ENCODE data around the gene METTL15.
"Not testable (repeated sequence)": the region's sequence is repeated elsewhere in the genome, so short reads cannot be mapped to it uniquely, and the experiment has no call there.

METTL15 gene

GRCh38 chr11:28223994-28224393 is 115.8 kb downstream of the METTL15 start:
- DNase-seq, result no peak

GRCh38 chr11:28227460-28227859 is 119.3 kb downstream of the METTL15 start:
- DNase-seq, result no peak

DNA sequence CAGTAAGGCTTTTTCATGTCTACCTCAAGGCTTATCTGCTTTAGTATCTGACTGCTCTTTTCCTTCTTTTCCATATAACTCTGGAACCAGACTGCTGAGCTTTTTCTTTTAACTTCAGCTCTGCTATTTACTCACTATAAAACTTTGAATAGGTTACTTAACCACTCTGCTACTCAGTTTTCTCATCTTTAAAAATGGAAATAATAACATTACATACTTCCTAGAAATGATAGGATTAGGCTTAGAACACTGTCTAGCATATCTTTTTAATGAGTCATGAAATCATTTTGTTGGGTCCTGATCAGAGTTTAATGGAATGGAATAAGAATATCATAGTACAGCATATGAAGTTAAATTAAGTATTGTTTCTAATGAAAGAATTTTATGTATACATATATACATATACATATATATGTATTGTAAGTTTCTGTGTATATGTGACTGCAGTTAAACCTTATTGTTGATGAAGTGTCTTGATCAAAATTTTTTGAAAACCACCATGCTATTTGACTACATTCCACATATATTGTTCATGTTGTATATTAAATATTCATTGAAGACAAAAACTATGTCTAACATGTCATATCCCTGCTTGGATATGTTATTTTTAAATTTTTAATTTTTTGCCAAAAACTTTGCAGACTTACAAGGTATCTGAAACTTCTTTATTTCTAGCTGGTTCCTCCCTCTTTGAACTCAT is 120.2 kb downstream of the METTL15 start:
- no peak for DNase-seq

- no peak for DNase-seq
These were observed 123.3 kb downstream of the METTL15 start for GRCh38 chr11:28231475-28231874.

GRCh38 chr11:28232649-28233048 is 124.5 kb downstream of the METTL15 start:
- no peak for DNase-seq

- no peak for DNase-seq
These were observed 133.6 kb downstream of the METTL15 start for GRCh38 chr11:28241760-28242159.

- DNase-seq, result no peak
These were observed 134.4 kb downstream of the METTL15 start for GRCh38 chr11:28242596-28242995.

GRCh38 chr11:28243061-28243460 is 134.9 kb downstream of the METTL15 start:
- DNase-seq, result no peak

DNA sequence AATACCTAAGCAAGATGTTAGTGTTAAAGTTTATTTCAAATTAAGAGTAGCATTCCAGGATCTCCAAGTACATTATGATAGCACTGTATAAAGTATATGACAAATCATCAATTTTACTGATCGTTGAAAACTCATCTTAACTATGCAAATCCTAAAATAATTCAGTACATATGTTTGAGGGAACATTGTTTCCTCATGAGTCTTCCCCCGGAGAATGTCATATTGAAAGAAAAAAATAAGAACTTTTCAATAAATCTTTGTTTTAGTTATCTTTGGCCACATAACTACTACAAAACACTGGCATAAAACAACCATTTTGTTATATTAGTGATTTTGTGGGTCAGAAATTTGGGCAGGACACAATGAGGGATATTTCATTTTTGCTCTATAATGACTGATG is 135.4 kb downstream of the METTL15 start:
- DNase-seq, result no peak

DNA sequence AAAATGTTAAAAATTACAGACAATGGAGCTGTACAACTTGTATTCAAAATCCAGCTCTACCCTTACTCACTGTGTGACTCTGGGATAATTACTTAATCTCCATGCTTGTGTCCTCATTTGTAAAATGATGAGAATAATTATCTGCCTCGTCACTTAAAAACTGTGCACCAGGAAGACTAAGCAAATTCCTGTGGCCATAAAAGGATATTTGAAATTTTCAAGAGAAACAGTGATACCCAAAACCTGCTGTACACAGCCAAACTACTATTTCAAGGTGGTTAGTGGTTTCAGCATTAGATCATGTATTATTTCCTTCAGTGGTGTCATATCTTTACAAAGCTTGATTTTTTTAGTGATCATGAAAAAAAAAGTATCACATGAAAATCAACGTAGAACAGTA is 136.9 kb downstream of the METTL15 start:
- DNase-seq, result no peak

- DNase-seq, result no peak
These were observed 142.0 kb downstream of the METTL15 start for GRCh38 chr11:28250192-28250591.

GRCh38 chr11:28251257-28251656 is 143.1 kb downstream of the METTL15 start:
- DNase-seq, result no peak

GRCh38 chr11:28257761-28258160 is 149.6 kb downstream of the METTL15 start:
- no peak for DNase-seq

DNA sequence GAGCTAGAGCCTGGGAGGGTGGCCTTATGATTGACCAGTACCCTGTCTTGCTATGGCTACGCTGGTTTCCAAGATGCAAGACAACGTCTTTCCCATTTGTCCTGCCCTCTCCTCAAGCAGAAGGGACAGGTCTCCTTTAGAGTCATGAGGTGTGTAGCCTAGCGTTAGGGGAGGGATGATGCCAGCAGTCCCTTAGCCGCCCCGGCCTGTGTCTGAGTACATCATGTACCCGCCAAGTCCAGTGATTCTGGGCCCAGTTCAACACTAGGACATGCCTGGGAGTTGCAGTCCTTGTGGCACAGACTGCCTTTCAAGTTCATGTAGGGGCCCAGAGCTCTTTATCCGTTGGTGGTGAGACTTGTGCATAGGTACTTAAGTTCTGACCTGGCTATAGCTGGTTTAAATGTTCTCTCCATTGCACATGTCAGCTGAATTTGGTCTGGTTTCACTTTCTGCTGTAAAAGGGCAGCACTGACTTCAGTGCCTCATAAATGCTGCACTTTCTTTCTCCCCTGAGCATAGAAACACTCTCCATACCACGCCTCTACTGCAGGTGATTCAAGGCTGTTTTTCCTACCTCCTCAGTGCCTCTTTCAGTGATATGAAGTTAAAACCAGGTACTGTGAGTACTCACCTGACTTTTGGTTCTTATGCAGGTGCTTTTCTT is 151.1 kb downstream of the METTL15 start:
- no peak for DNase-seq

DNA sequence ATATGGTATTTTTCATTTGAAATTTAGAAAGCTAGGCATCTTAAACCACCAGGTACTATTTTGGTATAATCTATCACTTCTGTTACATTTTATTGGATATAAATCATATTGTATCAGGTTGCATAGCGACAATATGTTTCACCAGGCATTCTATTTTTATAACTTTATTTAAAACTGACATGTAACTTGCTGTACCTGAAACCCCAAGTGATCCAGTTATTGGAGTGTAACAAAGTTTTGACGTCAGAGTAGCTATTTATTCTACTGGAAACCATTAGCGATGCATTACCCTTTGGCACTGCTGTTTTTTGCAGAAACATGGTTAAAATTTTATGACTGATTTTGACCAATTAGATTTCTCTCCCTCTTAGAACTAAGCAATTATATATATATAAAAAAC is 160.7 kb downstream of the METTL15 start:
- no peak for DNase-seq

DNA sequence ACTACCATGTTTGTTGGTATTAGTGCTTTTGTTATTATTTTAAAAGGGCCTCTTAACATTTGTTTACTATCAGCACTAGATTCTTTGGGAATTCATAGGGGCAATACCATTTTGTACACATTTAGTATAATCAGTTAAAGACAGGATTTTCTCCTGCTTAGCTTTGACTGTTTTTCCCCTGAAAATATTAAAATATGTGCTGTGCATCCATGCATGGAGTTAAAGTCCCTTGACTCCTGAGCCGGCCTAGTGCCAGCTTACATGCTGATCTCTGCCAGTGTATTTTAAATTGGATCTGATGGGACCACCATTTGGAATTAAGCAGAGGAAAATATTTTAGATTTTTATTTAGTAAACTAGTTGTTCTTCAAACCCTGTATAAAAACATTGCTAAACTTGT is 161.4 kb downstream of the METTL15 start:
- no peak for DNase-seq

- not testable (repeated sequence) for DNase-seq
These were observed 164.1 kb downstream of the METTL15 start for GRCh38 chr11:28272247-28272646.

DNA sequence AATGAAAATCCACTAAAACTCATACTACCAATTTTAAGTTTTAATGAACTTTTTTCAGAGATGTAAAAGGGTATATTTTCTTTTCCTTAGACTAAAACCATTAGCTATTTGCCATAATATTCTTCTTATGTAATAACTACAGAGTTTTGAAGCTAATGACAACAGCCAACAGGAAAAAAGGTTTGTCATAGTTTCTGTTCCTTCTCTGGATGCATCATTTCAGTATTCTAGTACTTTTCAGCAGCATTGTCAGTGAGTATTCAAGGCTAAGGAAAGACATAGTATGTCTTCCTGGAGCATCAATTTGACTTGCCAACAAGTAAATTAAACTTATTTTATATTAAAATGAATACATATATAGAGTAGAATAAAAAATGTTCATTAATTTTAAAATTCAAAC is 166.0 kb downstream of the METTL15 start:
- DNase-seq, result no peak

GRCh38 chr11:28284196-28284595 is 176.0 kb downstream of the METTL15 start:
- DNase-seq, result no peak

- DNase-seq, result no peak
These were observed 181.3 kb downstream of the METTL15 start for GRCh38 chr11:28289444-28289843.

- not testable (repeated sequence) for DNase-seq
These were observed 182.8 kb downstream of the METTL15 start for GRCh38 chr11:28290995-28291394.

- no peak for DNase-seq
These were observed 188.2 kb downstream of the METTL15 start for GRCh38 chr11:28296426-28296825.

GRCh38 chr11:28298209-28298608 is 190.0 kb downstream of the METTL15 start:
- DNase-seq, result no peak

DNA sequence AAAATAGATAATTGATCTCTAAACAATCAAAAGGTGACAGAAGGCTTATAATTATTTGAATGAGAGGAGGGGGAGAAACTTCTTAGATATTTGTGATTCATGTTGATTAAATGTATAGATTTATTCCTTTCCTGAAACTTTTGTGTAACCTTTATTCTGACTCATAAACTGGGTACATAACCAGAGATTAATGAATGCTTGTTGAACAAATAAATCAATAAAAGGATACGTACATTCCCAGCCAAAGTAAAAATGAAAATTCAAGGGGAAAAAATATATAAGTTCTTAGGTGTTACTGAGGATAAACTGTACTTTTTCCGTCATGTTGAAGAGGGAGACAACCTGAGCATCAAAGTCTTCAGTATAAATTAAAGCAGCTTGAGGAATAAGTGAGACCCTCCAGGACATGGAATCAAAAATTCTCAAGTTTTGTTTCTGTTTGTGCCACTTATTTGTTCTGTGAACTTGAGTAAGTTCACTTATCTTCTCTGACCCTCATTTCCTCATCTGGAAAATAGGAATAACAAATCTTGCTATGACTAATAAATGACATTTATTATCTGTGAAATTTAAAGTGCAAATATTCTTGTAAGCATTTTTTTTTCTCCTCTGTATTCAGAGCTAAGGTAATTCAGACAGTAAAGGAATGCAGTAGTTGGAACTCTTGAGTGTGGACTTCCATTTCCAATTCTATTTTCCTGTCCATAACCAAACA is 195.4 kb downstream of the METTL15 start:
- no peak for DNase-seq

Measured in NCI-H1436 treated with DMSO at 0.1 percent for 48 hours (cell line).